Central memory CD4-positive, alpha-beta T cell (primary cell): Measurements from ENCODE around the gene CTNS.
A peak's percentile ranks its signal among the peaks of the same experiment; 100 is the strongest.

Experiments used
- DNase-seq: peaks from one replicate; pipeline ENCODE4 v3.0.0; 2022
- total RNA-seq, 3 experiments: gene quantifications; one replicate each; lab custom pipeline; 2026; lab: John Stamatoyannopoulos, UW

CTNS gene
- total RNA-seq: 12.9 to 38.1 (median 17.7) reads per million in 3 experiments

DNA sequence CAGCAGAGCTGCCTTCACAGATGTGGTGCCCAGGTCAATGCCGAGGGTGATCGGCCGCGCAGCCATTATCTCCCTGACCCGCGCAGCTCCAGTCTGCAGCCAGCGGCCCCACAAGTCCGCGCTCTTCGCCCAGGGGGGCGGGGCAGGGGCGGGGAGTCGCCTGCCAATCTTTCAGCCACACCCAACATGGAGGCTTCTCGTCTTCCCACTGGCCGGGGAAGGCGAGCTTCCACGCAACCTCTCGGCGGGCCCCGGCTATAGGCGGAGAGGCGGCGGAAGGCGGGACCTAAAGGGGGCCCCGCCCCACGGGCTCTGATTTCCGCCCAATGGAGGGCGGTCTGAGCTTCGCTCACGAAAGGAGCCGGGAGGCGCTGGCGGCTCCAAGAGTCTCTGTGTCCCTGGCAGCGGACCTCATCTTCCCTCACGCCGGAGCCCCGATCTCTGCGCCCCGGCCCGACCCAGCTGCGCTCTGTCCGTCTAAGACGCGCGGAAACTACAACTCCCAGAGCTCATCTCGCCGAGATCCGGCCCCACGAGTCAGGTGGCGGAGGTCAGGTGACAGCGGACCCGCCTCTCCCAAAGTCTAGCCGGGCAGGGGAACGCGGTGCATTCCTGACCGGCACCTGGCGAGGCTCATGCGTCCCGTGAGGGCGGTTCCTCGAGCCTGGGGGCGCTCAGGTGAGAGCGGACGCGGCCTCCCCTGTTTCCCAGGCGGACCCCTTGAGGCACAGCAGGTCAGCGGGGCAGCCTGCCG, at the start of gene CTNS, which contains the start of gene SHPK:
TSS of gene CTNS (plus strand) at position 607 of the 754 bp plus-strand sequence. CDS start 3,447 bp downstream, outside the sequence.
TSS of gene SHPK (minus strand) at position 97 of the 754 bp plus-strand sequence. CDS start at position 66, 31 bp downstream.
- DNase-seq: peak; percentile 93

DNA sequence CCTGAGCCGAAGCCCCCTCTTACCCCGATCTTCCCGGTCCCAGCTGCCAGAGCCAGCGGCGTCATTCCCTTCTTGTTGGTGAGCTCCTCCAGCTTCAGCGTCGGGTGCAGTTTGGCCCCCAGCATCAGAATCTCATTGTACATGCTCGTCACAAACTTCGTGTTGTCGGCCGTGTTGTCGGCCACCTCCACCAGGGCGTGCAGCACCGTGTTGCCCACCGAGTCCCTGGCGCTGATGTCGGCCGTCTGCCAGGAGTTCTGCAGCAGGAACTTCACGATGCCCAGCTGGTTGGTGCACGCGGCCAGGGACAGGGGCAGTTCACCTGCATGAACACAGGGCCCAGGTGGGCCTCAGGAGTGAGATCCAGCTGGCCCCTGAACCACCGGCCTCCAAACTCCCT, 46.8 kb upstream of the CTNS start:
- no peak for DNase-seq

DNA sequence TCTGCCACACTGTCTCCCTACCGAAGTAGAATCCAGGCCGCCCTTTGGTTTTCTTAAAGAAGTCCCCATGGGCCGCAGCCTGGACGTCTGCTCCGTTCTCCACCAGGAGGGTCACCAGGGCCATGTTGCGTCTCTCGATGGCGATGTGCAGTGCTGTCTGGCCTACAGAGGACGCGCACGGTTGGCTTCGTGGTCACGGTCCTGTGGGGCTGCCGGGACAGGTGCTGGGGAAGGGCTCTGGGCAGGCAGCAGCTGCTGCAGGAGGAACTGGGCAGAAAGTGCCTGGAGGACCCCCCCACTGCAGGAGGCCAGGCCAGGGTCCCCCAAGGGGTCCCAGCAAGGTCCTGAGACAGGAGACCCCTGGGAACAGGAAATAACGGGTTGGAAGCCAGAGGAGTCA, 46.3 kb upstream of the CTNS start:
- no peak for DNase-seq

DNA sequence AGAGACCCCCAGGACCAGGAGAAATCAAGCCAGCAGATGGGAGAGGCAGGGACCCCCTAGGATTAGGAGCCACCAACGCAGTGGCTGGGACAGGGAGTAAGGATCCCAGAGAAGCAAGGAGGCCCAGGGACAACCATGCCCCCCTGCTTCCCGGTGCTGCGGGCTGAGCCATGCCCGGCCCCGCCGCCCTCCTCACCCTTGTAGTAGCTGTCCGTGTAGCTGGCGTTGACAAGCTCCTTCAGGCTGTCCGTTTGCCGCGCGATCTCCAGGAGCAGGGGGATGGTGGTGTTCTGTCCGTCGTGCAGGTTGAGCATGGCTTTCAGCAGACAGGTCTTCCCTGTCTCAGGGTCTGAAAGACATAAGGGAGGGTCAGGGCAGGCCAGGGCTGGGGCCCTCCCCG, 45.8 kb upstream of the CTNS start:
- DNase-seq: no peak

DNA sequence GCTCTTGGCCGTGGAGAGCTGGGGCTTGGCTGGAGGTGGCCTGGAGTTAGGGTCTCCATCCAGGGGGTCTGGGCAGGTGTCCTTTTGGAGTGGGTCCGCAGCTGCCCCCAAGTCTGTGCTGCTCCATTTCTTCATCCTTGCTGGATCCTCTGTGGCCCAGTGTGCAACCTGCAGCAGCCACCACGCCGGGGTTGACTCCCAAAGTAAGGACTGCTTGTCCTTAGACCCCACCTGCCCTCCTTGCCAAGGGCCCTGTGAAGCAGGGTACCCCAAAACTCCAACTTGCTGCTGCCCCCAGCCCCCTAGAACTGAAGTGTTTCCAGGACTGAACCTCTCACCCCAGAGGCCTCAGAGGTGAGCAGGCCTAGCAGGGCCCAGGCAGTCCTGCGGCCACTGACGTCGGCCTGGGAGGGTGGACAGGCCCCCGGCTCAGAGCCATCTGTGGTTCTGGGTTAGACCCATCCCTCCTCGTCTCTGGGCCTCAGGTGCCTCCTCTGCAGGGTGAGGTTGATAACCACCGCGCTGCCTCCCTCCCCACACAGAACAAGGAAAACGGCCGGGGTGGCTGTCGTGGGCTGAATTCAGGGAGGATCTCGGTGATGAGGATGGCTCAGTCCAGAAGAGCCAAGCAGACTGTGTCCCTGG, 44.2 kb upstream of the CTNS start:
- no peak for DNase-seq

DNA sequence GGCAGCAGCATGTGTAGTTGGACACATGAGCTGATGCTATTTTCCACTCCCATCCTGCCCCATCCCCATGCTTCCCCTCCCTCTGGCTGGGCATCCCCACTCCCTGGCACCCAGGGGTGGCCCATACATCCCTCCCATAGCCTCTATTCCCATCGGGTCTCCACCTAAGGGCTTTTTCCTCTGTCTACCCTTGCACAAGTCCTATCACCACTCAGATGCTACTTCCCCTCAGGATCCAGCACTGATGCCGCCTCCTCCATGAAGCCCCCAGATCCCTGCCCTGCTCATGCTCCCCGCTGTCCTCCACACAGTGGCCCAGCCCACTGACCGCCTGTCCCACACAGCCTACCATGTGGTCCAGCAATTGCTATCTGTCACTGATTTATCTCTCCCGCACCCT, 43.2 kb upstream of the CTNS start:
- no peak for DNase-seq

DNA sequence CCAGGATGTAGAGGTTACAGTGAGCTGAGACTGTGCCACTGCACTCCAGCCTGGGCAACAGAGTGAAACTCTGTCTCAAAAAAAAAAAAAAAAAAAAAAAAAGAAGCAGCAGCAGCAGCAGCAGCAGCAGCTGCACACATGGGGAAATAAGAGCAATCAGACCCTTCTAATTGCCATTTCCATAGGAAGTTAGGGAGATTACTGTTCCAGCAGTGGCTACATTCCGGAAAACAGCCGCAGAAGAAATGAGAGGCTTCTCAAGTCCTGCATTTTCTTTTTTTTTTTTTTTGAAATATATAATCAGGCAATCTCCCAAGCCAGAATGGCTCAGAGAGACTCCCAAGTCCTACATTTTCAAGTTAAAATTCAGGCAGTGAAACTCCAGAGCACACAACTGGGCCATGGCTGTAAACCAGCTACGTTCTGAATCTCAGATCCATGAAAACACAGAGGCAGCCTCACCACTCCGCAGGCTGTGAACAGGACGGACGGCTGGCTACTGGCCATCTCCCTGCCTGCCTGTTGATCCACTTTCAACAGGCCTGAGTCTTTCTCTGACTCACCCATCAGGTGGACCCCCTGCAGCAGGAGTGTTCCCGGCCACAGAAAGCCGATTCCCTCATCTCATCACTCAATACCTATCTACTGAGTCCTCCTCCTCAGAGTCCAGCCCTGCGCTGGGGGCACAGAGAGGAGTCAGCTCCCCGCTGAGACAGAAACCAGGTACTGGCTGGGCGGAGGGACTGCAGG, 42.3 kb upstream of the CTNS start:
- no peak for DNase-seq

DNA sequence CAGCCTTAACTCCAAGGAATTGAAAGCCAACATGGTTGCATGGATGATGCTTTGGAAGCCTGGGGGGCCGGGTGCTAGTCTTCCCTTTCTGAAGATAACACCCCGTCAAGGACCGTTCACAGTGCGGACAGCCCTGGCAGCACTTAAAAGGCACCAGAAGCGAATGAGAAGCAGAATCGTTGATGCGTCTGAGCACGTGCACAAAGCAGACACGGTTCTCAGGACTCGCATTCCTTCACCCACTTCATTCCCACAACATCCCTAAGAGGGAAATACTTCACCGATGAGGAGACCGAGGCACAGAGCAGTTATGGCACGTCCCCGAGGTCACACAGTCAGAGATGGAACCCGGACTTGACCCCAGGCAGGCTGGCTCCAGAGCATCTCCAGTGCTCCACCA, 41.6 kb upstream of the CTNS start:
- no peak for DNase-seq

DNA sequence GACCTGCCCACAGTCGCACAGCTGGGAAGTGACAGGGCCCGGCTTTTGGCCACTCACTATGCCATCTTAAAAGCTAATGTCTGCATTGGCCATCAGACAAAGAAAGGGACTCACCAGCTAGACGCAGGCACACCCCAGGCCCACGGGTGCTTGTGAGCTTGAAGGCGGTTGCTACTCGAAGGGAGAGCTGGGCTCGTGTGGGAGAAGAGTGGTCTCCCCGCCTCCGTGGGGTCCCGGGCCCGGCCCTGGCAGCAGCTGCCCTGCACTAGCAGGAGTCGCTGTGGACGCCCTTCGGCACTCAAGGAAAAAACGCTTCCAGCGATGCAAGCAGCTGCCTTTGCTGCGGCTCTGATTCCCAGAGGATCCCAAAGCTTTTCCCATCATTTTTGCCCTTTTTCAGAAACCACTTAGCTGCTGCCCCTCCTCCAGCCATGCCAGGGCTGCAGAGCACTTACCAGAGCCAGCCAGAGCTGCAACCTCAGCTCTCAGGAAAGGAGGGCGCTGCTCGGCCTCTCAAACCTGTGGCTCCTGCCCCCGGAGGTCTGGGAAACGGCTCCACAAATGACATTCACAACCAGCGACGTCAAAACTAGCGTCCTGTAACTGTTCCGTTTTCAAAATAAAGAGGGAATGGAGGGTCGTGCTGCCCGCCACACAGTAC, 39.6 kb upstream of the CTNS start:
- no peak for DNase-seq

DNA sequence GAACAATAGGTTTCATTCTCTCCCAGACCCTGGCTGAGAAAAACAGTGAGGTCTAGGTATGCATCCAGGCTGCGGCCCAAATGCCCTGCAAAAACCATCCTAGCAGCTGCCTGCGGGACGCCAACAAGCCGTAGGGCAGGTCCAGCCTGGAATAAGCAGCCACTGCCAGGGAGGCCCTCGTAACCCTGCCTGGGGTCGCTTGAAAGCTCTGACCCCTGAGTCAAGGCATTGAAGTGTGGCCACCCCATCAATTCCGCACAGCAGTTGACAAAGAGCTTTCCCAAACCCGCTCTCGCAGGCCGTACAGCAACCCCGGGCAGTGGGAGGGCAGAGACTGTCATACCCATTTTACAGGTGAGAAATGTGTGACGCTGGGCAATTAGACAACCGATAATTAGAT, 38.5 kb upstream of the CTNS start:
- DNase-seq: no peak

DNA sequence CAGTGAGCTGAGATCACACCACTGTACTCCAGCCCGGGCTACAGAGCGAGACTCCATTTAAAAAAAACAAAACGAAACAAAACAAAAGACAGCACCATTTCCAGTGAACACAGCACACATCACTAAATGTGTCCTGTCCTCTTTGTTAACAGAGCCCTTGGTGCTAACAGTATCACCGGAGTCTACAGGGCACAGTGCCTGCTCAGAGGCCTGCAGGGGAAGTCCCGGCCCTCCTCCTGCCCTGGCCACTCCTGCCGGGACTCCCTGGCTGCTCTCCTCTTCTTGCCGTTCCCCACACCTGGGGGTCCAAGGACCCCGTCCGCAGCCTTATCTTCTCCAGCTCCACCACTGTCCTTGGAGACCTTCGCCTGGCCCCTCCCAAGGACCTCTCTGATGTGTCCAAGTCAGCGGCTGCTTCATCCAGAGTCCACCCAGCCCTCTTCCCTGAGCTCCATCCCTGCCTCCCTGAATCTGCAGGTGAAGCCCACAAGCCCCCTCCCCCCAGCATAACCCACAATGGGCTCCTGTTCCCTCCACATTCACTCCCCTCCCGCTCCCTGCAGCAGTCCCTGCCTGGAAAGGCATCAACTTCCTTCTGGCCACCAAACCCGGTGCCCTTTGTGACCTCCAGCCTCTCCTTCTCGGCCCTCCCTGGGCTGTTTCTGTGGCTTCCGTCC, 35.9 kb upstream of the CTNS start:
- DNase-seq: no peak

DNA sequence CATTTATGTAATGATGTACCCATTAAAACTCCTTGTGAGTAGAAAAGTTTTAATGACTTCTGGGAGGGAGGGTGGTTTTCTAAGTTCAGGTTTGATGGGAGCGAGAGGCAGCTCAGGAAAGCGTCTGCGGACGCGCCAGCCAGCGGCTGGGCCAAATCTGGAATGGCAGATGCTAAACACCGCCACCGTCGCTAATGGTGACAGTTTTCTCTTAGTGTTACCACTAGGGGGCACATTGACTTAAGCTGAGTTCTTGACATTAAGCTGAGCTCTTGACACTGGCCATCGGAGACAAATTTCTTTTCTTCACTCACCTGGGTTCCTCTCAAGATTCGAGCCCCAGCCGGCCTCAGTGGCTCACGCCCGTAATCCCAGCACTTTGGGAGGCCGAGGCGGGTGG, 34.1 kb upstream of the CTNS start:
- DNase-seq: no peak

DNA sequence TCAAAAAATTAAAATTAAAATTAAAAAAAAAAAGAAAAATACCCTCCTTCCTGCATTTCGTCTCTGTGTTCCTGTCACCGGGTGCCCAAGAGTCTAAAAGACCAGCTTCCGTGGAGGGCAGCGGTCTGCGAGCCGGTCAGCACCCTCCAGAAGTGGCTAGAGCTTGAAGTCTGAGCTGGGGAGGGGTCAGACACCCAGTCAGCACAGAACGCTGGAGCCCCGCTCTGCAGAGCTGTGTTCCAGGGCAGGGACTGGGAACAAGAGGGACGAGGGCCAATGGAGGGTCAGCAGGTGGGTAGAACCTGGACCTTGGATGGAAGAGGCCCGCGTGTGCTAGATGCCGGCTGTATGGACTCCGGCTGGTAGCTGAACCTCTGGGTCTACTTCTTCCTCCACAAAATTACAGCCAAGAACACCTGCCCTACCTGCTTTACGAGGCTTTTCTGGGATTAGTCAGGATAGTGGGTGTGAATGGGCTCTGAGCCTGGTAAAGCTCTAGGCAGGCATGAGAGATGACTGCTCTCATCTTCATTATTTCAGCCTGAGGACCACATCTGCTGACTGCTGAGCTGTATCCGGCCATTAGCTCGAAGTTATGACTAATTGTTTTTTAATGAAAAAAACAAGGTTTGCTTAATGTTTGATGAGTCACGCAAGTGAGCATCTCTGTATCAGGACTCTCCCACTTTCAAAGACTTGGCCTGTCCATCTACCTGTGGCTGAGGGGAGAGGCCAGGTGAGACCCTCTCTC, 33.3 kb upstream of the CTNS start:
- DNase-seq: no peak

DNA sequence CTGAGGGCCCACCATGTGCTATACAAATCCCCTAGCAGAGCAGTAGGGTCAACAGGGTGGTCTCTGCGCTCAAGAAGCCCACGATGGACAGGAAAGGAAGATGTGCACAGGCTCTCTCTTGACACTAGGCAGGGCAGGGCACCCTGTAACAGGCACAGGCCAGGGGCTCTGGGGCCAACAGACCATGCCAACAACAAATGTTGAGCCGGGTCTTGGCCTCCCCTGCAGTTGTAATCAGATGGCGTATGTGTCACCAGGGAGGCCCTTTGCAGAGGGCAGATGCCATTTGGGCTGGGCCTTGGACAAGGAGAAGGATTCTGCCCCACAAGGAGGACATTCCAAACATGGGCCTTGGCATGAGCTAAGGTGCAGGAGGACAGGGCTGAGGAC, 32.7 kb upstream of the CTNS start:
- no peak for DNase-seq

DNA sequence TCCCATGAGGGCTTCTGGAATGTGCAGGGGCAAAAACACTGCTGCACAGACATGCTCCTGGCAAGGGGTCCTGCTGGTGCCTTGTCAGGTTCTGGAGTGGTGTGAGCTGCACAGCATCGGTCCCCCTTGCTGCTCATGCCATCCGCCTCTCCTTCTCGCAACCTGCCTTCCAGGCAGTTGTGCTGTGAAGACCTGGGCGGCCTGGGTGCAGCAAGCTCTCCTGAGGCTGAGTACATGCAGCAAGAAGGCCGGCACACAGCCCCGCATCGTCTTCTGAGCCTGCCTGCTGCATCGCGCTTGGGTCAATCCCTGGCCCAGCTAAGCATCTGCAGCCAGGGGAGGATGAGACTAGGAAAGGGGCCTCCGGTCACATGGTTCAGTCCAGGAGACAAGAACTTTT, 26.9 kb upstream of the CTNS start:
- no peak for DNase-seq

DNA sequence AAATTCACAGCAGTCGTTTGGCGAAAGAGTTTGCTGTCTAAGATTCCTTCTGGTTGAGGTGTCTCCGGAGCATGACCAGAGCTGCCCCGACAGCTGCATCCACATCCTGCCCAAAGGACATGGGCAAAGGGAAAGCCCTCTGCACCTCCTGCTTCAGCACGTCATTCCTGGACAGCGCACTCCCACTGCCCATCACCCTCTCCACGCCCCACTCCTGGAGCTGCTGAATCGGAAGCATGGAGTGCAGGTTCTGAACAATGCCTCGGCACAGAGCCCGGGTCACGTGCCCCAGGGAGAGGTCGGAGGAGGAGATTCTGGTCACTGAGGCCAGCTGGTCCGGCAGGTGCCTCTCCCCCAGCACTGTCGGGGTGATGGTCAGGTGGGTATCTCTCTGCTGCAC, 26.0 kb upstream of the CTNS start:
- DNase-seq: no peak

DNA sequence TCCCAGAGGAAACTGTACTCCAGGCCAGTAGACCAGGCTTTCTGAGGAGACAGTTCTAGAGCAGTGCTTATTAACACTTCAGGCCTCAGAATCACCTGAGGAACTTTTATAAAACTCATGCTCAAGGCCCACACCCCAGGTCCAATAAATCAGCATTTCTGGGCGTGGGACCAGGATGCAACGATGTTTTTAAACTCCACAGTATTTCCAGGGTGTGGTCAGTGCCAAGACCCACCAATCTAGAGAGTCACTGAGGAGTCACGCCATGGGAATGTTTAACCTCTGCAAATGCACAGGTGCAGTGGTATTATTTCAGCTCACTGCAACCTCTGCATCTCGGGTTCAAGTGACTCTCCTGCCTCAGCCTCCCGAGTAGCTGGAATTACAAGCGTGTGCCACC, 23.4 kb upstream of the CTNS start:
- no peak for DNase-seq

DNA sequence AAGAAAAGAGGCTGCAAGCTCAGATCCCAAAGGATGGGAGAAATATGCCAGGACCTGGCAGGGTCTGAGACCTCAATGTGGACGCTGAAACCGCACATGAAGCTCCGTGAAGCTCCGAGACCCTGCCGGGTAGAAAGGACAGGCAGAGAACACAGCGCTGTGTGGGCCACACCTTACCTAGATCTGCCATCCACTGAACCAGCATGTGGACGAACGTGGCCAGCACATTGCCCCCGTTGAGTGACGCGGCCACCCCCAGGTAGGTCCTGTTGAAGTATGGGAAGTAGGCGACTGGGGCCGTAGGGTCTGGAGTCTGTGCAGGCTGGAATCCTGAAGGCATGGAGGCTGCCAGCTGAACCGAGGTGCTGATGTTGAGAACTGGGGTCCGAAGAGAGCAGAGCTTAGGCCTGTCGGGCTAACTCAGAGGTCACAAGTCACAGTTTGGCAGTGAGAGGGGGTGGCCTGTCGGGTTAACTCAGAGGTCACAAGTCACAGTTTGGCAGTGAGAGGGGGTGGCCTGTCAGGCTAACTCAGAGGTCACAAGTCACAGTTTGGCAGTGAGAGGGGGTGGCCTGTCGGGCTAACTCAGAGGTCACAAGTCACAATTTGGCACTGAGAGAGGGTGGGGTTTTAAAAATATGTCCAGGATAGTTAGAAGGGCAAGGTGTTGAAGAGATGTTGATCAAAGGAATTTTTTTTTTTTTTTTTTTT, 21.2 kb upstream of the CTNS start:
- DNase-seq: no peak

DNA sequence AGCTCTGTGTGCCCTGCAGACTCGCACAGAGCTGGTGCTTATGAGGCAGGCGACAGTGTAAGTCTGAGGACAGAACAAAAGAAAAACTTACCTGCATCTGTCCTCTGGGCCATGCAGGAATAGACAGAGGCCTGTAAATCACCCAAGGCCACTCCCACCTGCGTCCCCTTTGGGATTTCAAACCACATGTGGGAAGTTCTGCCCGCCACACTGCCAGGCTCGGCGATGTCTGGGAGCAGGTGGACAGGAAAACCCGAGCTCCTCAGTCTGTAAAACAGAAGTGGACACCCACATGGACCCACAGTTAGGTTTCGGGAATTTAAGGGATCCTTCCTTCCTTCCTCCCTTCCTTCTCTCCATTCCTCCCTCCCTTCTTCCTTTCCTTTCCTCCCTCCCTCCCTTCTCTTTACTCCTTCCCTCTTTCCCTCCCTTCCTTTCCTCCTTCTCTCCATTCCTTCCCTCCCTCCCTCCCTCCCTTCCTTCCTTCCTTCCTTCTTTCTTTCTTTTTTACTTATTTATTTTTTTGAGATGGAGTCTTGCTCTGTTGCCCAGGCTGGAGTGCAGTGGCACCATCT, 15.3 kb upstream of the CTNS start:
- DNase-seq: no peak

DNA sequence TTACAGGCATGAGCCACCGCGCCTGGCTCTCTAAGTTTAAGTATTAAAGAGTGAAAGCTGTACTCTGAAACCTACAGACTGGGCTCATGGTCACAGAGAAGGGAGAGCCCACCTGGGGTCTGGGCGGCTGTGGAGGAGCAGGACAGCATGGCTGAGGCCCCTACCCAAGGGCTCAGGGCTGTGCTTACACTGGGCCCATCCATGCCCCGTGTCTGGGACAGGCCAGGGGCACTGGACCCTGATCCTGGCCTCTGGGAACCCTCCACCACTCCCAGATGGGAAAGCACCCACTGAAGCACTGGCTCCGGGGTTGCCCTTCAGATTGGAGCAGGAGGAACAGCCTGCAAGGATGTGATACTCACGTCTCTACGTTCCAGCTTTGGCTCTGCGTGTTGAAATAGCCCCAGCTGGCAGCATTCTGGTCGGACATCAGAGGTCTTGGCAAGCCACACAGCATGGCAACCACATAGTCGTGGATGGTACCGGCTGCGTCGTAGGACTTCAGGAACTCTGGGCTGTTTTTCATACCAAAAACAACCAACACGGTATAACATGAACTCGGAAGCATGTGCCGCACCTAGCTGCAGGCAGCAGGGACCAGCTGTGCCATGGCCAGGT, 13.5 kb upstream of the CTNS start:
- no peak for DNase-seq
